ENCODE measurements around the gene AKT1S1. TPM values are rescaled to one million over a fixed set of nuclear protein-coding genes. Genes with fewer than 3 reads are reported as not detected.

The AKT1S1 gene
- total and polyA plus RNA-seq, 2 of the 13 experiments (the other 11 are each of a cell fraction or from before 2014, with no cell fraction given) = 13.5 to 27.8 TPM

DNA sequence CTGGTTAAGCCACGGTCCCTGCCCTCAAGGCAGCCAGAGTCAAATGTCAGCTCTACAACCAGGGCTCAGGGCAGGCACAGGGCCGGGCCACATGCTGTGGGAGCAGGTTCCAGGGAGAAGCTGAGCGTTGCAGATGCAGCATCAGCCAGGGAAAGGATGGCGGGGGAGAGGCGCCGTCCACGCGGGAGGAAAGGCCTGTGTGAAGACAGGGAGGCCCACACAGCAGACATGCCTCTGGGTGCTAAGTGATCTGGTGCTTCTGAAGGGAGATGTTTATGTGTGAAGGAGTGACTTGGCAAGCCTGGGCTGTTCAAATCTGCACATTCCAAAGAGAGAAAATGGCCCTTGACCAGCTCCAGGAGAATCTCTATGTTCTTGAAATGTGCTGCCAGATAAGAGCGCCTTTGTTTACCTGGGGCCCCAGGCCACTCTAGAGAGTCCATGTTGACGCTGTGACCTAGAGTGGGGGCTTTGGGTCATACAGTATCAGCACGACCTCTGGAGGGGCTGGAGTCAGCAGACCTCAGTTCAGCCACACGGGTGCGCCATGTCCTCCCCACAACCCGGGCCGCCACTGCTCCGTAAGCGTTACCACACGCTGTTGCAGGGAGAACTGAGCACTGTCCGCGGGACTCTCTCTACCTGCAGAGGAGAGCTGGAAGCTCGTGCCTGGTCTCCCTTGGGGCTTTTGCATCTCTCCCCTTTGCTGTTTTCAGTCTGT, 36.0 kb upstream of the AKT1S1 start (continued):
- no peak for TF ChIP-seq HMG20B (CRISPR knock-in tag; conservative IDR thresholded peaks at IDR 0.05)
- TF ChIP-seq, protein P1, sequence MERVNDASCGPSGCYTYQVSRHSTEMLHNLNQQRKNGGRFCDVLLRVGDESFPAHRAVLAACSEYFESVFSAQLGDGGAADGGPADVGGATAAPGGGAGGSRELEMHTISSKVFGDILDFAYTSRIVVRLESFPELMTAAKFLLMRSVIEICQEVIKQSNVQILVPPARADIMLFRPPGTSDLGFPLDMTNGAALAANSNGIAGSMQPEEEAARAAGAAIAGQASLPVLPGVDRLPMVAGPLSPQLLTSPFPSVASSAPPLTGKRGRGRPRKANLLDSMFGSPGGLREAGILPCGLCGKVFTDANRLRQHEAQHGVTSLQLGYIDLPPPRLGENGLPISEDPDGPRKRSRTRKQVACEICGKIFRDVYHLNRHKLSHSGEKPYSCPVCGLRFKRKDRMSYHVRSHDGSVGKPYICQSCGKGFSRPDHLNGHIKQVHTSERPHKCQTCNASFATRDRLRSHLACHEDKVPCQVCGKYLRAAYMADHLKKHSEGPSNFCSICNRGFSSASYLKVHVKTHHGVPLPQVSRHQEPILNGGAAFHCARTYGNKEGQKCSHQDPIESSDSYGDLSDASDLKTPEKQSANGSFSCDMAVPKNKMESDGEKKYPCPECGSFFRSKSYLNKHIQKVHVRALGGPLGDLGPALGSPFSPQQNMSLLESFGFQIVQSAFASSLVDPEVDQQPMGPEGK (CRISPR knock-in tag; IDR thresholded peaks at IDR 0.05) = 0 out of 2 replicates have a peak, but pooled peaks have one; percentile 48
- no peak for TF ChIP-seq YEATS4 (CRISPR knock-in tag; IDR thresholded peaks at IDR 0.05; ENCODE audit: borderline replicate concordance)
- TF ChIP-seq FOXK1 (CRISPR knock-in tag; IDR thresholded peaks at IDR 0.05; ENCODE audit: borderline replicate concordance, low read depth) = no peak
- TF ChIP-seq, protein P2, sequence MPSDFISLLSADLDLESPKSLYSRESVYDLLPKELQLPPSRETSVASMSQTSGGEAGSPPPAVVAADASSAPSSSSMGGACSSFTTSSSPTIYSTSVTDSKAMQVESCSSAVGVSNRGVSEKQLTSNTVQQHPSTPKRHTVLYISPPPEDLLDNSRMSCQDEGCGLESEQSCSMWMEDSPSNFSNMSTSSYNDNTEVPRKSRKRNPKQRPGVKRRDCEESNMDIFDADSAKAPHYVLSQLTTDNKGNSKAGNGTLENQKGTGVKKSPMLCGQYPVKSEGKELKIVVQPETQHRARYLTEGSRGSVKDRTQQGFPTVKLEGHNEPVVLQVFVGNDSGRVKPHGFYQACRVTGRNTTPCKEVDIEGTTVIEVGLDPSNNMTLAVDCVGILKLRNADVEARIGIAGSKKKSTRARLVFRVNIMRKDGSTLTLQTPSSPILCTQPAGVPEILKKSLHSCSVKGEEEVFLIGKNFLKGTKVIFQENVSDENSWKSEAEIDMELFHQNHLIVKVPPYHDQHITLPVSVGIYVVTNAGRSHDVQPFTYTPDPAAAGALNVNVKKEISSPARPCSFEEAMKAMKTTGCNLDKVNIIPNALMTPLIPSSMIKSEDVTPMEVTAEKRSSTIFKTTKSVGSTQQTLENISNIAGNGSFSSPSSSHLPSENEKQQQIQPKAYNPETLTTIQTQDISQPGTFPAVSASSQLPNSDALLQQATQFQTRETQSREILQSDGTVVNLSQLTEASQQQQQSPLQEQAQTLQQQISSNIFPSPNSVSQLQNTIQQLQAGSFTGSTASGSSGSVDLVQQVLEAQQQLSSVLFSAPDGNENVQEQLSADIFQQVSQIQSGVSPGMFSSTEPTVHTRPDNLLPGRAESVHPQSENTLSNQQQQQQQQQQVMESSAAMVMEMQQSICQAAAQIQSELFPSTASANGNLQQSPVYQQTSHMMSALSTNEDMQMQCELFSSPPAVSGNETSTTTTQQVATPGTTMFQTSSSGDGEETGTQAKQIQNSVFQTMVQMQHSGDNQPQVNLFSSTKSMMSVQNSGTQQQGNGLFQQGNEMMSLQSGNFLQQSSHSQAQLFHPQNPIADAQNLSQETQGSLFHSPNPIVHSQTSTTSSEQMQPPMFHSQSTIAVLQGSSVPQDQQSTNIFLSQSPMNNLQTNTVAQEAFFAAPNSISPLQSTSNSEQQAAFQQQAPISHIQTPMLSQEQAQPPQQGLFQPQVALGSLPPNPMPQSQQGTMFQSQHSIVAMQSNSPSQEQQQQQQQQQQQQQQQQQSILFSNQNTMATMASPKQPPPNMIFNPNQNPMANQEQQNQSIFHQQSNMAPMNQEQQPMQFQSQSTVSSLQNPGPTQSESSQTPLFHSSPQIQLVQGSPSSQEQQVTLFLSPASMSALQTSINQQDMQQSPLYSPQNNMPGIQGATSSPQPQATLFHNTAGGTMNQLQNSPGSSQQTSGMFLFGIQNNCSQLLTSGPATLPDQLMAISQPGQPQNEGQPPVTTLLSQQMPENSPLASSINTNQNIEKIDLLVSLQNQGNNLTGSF (CRISPR knock-in tag; IDR thresholded peaks at IDR 0.05) = no peak
- TF ChIP-seq, protein P3, sequence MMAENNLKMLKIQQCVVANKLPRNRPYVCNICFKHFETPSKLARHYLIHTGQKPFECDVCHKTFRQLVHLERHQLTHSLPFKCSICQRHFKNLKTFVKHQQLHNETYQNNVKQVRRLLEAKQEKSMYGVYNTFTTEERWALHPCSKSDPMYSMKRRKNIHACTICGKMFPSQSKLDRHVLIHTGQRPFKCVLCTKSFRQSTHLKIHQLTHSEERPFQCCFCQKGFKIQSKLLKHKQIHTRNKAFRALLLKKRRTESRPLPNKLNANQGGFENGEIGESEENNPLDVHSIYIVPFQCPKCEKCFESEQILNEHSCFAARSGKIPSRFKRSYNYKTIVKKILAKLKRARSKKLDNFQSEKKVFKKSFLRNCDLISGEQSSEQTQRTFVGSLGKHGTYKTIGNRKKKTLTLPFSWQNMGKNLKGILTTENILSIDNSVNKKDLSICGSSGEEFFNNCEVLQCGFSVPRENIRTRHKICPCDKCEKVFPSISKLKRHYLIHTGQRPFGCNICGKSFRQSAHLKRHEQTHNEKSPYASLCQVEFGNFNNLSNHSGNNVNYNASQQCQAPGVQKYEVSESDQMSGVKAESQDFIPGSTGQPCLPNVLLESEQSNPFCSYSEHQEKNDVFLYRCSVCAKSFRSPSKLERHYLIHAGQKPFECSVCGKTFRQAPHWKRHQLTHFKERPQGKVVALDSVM (CRISPR knock-in tag; IDR thresholded peaks at IDR 0.05) = 0 out of 2 replicates have a peak, but pooled peaks have one; percentile 5
- TF ChIP-seq, protein P4, sequence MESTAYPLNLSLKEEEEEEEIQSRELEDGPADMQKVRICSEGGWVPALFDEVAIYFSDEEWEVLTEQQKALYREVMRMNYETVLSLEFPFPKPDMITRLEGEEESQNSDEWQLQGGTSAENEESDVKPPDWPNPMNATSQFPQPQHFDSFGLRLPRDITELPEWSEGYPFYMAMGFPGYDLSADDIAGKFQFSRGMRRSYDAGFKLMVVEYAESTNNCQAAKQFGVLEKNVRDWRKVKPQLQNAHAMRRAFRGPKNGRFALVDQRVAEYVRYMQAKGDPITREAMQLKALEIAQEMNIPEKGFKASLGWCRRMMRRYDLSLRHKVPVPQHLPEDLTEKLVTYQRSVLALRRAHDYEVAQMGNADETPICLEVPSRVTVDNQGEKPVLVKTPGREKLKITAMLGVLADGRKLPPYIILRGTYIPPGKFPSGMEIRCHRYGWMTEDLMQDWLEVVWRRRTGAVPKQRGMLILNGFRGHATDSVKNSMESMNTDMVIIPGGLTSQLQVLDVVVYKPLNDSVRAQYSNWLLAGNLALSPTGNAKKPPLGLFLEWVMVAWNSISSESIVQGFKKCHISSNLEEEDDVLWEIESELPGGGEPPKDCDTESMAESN (CRISPR knock-in tag; conservative IDR thresholded peaks at IDR 0.05) = no peak
- peak; percentile 79 for TF ChIP-seq HNRNPLL (IDR thresholded peaks at IDR 0.05; ENCODE audit: low read depth, low read length, poor library complexity, severe bottlenecking)
- TF ChIP-seq ZNF138 (CRISPR knock-in tag; IDR thresholded peaks at IDR 0.05; ENCODE audit: low read depth) = no peak
- TF ChIP-seq EZH2 (conservative IDR thresholded peaks at IDR 0.05; ENCODE audit: low read depth, low read length) = no peak
- TF ChIP-seq AGO2 (optimal IDR thresholded peaks at IDR 0.05; ENCODE audit: low read depth, low read length) = peak; percentile 51
- no peak for TF ChIP-seq ETV6 (CRISPR knock-in tag; conservative IDR thresholded peaks at IDR 0.05)
